Activated CD4-positive, alpha-beta T cell treated with anti-CD3 and anti-CD28 coated beads, Interleukin-10, Interleukin-2, amounts not matched to agents 100 ng/mL and 50 ng/mL, durations not matched to agents 16 hours and 8 hours (primary cell): ENCODE data around the gene EEF1A1.

Experiments
- DNase-seq: peaks from one replicate; pipeline ENCODE4 v3.0.0-alpha.2; 2020

Gene EEF1A1

GRCh38 chr6:73504160-73504559 is 16.7 kb downstream of the EEF1A1 start:
- DNase-seq = no peak

- DNase-seq = no peak
Observed at GRCh38 chr6:73503027-73503772, 17.6 kb downstream of the EEF1A1 start.

- DNase-seq = no peak
Observed at GRCh38 chr6:73497915-73498314, 22.9 kb downstream of the EEF1A1 start.

GRCh38 chr6:73491377-73491776 is 29.5 kb downstream of the EEF1A1 start:
- DNase-seq = no peak

- no peak for DNase-seq
Observed at GRCh38 chr6:73487473-73487872, 33.4 kb downstream of the EEF1A1 start.

- no peak for DNase-seq
Observed at GRCh38 chr6:73484438-73484837, 36.4 kb downstream of the EEF1A1 start.

- no peak for DNase-seq
Observed at GRCh38 chr6:73481969-73482368, 38.9 kb downstream of the EEF1A1 start.

GRCh38 chr6:73477407-73477806 is 43.4 kb downstream of the EEF1A1 start:
- DNase-seq = no peak

- peak; percentile 52 for DNase-seq
Observed at GRCh38 chr6:73476723-73477122, 44.1 kb downstream of the EEF1A1 start.

GRCh38 chr6:73471686-73472290 is 49.0 kb downstream of the EEF1A1 start:
- DNase-seq = no peak
